Left ventricle myocardium inferior (tissue), 1 donor: ENCODE data around the gene MTMR11. TPM values are rescaled to one million over a fixed set of nuclear protein-coding genes. Genes with fewer than 3 reads are reported as not detected.

Source experiments
- DNase-seq: peaks from one replicate; pipeline ENCODE4 v3.0.0-alpha.2; 2020
- H3K27ac ChIP-seq: fragments of 200-600 bp; replicated peaks from 2 replicates; pipeline ENCODE4 v1.8.0; 2021
- H3K27me3 ChIP-seq: fragments of 200-600 bp; 2 replicates; pipeline ENCODE4 v1.8.0; 2021; ENCODE audit warnings: low read depth
- H3K36me3 ChIP-seq: fragments of 200-600 bp; 2 replicates; pipeline ENCODE4 v1.8.0; 2021
- H3K4me1 ChIP-seq: fragments of 200-600 bp; 2 replicates; pipeline ENCODE4 v1.8.0; 2021
- H3K4me3 ChIP-seq: fragments of 200-600 bp; 2 replicates; pipeline ENCODE4 v1.8.0; 2021; ENCODE audit warnings: mild to moderate bottlenecking, moderate library complexity
- H3K9me3 ChIP-seq: fragments of 200-600 bp; replicated peaks from 2 replicates; pipeline ENCODE4 v1.8.0; 2021
- intact Hi-C: fragments of 100-400 bp; cut with micrococcal nuclease; formaldehyde crosslinking; loops from one replicate; pipeline ENCODE4 v1.11.0; 2022
- total RNA-seq: library from RNA; stranded (reverse); fragmentation: NEBNext Ultra II Directional; extraction: Animal tissue kit (Norgen Biotek cat#: 25700); gene quantifications from one replicate; pipeline ENCODE4 v1.2.1, GENCODE V29; 2021
- TF ChIP-seq, protein P1 (sequence below): fragments of 200-600 bp; IDR thresholded peaks from 2 replicates; pipeline ENCODE4 v1.8.0; 2021; ENCODE audit warnings: antibody characterized with exemption, mild to moderate bottlenecking, borderline replicate concordance
- donor health status: DM: no; HTN: yes; CAD: no; lungs with severe emphysema.

Gene MTMR11
- total RNA-seq, 1 donor from 2014 or later = 4.9 TPM

DNA sequence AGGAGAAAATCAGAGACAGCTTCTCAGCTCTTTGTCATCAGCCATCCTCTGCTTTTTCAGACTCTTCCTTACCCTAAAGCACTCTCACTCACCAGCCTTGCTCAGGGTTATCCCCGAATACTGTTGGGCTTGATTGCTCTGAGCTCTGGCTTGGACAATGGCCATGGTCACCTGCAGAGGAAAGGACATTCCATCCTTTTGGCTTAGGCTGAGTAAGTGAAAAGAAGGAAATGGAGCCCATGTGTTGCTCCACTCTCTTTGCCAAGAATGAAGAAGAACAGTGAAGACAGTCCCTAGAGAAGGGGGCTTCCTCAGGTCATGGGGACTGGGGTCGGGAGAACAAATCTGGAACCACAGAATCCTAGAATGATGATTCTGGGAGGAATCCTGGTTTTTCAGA lies 2.3 kb downstream of the MTMR11 start:
- Histone ChIP-seq H3K36me3 (no peaks in the 10 kb centered on the region), H3K4me3 (no peak overlapping the region), H3K27me3 (no peaks in the 10 kb centered on the region), H3K27ac (no peak overlapping the region), H3K4me1 (peaks cover 44% of the 10 kb centered on the region), H3K9me3 (no peaks in the 10 kb centered on the region)
- intact Hi-C loops = no loop called here
- no peak for DNase-seq
- TF ChIP-seq, protein P1, sequence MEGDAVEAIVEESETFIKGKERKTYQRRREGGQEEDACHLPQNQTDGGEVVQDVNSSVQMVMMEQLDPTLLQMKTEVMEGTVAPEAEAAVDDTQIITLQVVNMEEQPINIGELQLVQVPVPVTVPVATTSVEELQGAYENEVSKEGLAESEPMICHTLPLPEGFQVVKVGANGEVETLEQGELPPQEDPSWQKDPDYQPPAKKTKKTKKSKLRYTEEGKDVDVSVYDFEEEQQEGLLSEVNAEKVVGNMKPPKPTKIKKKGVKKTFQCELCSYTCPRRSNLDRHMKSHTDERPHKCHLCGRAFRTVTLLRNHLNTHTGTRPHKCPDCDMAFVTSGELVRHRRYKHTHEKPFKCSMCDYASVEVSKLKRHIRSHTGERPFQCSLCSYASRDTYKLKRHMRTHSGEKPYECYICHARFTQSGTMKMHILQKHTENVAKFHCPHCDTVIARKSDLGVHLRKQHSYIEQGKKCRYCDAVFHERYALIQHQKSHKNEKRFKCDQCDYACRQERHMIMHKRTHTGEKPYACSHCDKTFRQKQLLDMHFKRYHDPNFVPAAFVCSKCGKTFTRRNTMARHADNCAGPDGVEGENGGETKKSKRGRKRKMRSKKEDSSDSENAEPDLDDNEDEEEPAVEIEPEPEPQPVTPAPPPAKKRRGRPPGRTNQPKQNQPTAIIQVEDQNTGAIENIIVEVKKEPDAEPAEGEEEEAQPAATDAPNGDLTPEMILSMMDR = no peak

DNA sequence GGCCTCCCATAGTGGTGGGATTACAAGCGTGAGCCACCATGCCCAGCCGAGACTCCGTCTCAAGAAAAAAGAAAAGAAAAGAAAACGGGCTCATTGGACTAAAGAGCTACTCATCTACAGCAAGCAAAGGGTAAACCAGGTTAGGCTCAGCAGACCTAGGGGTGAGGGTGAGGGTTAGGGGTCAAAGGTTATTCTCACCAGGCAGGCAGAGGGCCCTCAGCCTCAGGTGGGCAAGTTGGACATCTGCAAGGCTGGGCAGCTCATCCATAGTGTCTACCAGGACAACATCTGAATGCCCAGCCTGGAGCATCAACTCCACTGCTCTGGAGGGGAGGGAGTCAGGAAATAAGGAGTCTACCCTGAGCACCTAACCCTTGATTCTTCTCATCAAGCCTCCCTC lies 3.5 kb downstream of the MTMR11 start:
- no peaks in the 10 kb centered on the region for H3K36me3 ChIP-seq
- H3K4me1 ChIP-seq = peaks cover 42% of the 10 kb centered on the region
- no peaks in the 10 kb centered on the region for H3K27me3 ChIP-seq
- no peaks in the 10 kb centered on the region for H3K9me3 ChIP-seq
- TF ChIP-seq, protein P1 = no peak
- no peak overlapping the region for H3K27ac ChIP-seq
- intact Hi-C loops = no loop called here
- no peak overlapping the region for H3K4me3 ChIP-seq
- DNase-seq = no peak

DNA sequence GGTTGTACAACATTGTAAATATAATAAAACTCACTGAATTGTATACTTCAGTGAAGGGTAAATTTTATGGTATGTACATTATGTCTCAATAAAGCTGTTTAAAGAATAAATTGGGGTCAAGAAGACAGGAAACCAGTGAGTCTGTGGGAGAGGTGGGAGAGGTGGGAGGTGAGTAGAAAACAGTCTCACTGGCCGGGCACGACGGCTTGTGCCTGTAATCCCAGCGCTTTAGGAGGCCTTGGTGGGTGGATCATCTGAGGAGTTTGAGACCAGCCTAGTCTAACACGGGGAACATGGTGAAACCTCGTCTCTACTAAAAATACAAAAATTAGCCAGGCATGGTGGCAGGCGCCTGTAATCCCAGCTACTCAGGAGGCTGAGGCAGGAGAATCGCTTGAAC lies 4.2 kb downstream of the MTMR11 start:
- no peak for DNase-seq
- no peaks in the 10 kb centered on the region for H3K36me3 ChIP-seq
- no peaks in the 10 kb centered on the region for H3K27me3 ChIP-seq
- H3K27ac ChIP-seq = no peak overlapping the region
- intact Hi-C loops = no loop called here
- no peaks in the 10 kb centered on the region for H3K9me3 ChIP-seq
- TF ChIP-seq, protein P1 = no peak
- H3K4me3 ChIP-seq = no peak overlapping the region
- peaks cover 39% of the 10 kb centered on the region for H3K4me1 ChIP-seq

DNA sequence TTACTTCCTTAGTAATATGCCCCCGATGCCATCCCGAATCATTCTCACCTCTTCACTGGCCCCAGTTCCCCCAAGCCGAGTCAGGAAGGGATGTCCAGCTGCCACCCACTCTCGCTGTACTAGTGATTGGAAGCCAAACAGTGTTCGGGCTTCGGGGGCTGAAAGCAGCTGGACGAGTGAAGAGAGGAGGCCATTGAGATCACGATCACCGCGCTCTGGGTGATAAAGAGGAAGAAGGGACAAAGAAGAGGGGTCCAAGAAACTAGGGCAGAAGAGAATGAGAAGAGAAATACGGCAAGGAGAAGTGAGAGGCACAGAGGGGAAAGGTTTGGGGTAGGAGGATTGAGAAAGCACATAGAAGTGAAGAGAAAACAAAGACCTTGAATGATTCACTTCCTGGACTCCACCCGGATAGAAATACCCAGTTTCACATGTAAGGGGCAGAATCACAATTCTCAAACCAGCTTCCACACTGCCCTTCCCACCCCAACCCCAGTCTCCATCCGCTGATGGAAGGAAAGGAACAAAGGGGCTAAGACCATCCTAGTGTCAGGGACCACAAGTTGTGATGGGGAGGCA lies 5.4 kb downstream of the MTMR11 start:
- intact Hi-C loops = no loop called here
- no peak overlapping the region for H3K4me3 ChIP-seq
- TF ChIP-seq, protein P1 = no peak
- H3K27me3 ChIP-seq = no peaks in the 10 kb centered on the region
- H3K4me1 ChIP-seq = peaks cover 39% of the 10 kb centered on the region
- no peaks in the 10 kb centered on the region for H3K9me3 ChIP-seq
- H3K36me3 ChIP-seq = peaks cover 5% of the 10 kb centered on the region
- DNase-seq = no peak
- H3K27ac ChIP-seq = no peak overlapping the region

- peaks cover 19% of the 10 kb centered on the region for H3K36me3 ChIP-seq
- intact Hi-C loops = no loop called here
- no peak overlapping the region for H3K4me3 ChIP-seq
- TF ChIP-seq, protein P1 = no peak
- no peaks in the 10 kb centered on the region for H3K9me3 ChIP-seq
- H3K27ac ChIP-seq = no peak overlapping the region
- H3K4me1 ChIP-seq = peaks cover 44% of the 10 kb centered on the region
- no peaks in the 10 kb centered on the region for H3K27me3 ChIP-seq
- no peak for DNase-seq
Observed at GRCh38 chr1:149929856-149930255, 6.8 kb downstream of the MTMR11 start.
